Lower lobe of right lung (tissue), 2 donors: Measurements from ENCODE around the gene C9orf78. TPM values are rescaled to one million over a fixed set of nuclear protein-coding genes. Genes with fewer than 3 reads are reported as not detected.

ENCODE experiments used
- ATAC-seq, 2 donors: fragments of 200-7000 bp; cut with Tn5 transposase; one replicate each; pipeline ENCODE4 v1.9.1; 2020 to 2022; ENCODE audit warnings: mild to moderate bottlenecking in 2 of 2, moderate library complexity in 2 of 2
- DNase-seq: peaks from one replicate; pipeline ENCODE4 v3.0.0-alpha.2; 2020
- H3K27ac ChIP-seq: fragments of 200-600 bp; one replicate; pipeline ENCODE4 v1.8.0; 2022
- H3K27me3 ChIP-seq: fragments of 200-600 bp; one replicate; pipeline ENCODE4 v1.8.0; 2022; ENCODE audit warnings: low read depth
- H3K36me3 ChIP-seq: fragments of 200-600 bp; one replicate; pipeline ENCODE4 v1.8.0; 2022; ENCODE audit warnings: mild to moderate bottlenecking
- H3K4me1 ChIP-seq: fragments of 200-600 bp; one replicate; pipeline ENCODE4 v1.8.0; 2022
- H3K4me3 ChIP-seq: fragments of 200-600 bp; one replicate; pipeline ENCODE4 v1.8.0; 2022; ENCODE audit warnings: mild to moderate bottlenecking
- H3K9me3 ChIP-seq: fragments of 200-600 bp; one replicate; pipeline ENCODE4 v1.8.0; 2022
- intact Hi-C: fragments of 100-400 bp; cut with DNase I; formaldehyde crosslinking; loops from one replicate; pipeline ENCODE4 v1.11.0; 2022
- total RNA-seq: library from RNA; stranded (reverse); fragmentation: NEBNext Ultra II Directional; extraction: Animal tissue kit (Norgen Biotek cat#: 25700); gene quantifications from one replicate; pipeline ENCODE4 v1.2.1, GENCODE V29; 2021
- TF ChIP-seq, protein P1 (sequence below): fragments of 200-600 bp; IDR thresholded peaks from one replicate; pipeline ENCODE4 v1.8.0; 2022; ENCODE audit warnings: antibody characterized with exemption, mild to moderate bottlenecking
- donor health status: DM: no; HTN: yes; CAD: no; lungs with severe emphysema.

Gene C9orf78
- total RNA-seq, 1 donor from 2014 or later: 42.0 TPM

DNA sequence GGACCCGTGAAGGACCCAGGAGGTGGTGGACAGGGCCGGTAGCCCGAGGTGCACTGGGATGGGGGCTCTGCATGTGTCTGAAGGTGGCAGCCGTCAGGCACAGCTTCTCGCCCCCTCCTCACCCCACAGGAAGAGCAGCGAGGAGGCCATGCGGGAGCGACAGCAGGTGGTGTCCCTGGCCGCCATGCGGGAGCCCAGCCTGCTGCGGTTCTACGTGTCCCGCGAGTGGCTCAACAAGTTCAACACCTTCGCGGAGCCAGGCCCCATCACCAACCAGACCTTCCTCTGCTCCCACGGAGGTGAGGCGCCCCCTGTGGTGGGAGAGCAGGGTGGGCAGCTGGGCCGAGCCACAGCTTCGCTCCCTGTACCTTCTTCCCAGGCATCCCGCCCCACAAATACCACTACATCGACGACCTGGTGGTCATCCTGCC, 40.1 kb upstream of the C9orf78 start:
- Histone ChIP-seq H3K36me3 (peaks cover 45% of the 10 kb centered on the region), H3K4me3 (no peak overlapping the region), H3K27me3 (no peaks in the 10 kb centered on the region), H3K27ac (no peak overlapping the region), H3K4me1 (no peaks in the 10 kb centered on the region), H3K9me3 (no peaks in the 10 kb centered on the region)
- ATAC-seq (no peak), DNase-seq (no peak)
- TF ChIP-seq, protein P1, sequence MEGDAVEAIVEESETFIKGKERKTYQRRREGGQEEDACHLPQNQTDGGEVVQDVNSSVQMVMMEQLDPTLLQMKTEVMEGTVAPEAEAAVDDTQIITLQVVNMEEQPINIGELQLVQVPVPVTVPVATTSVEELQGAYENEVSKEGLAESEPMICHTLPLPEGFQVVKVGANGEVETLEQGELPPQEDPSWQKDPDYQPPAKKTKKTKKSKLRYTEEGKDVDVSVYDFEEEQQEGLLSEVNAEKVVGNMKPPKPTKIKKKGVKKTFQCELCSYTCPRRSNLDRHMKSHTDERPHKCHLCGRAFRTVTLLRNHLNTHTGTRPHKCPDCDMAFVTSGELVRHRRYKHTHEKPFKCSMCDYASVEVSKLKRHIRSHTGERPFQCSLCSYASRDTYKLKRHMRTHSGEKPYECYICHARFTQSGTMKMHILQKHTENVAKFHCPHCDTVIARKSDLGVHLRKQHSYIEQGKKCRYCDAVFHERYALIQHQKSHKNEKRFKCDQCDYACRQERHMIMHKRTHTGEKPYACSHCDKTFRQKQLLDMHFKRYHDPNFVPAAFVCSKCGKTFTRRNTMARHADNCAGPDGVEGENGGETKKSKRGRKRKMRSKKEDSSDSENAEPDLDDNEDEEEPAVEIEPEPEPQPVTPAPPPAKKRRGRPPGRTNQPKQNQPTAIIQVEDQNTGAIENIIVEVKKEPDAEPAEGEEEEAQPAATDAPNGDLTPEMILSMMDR: no peak
- intact Hi-C loops: no loop called here

DNA sequence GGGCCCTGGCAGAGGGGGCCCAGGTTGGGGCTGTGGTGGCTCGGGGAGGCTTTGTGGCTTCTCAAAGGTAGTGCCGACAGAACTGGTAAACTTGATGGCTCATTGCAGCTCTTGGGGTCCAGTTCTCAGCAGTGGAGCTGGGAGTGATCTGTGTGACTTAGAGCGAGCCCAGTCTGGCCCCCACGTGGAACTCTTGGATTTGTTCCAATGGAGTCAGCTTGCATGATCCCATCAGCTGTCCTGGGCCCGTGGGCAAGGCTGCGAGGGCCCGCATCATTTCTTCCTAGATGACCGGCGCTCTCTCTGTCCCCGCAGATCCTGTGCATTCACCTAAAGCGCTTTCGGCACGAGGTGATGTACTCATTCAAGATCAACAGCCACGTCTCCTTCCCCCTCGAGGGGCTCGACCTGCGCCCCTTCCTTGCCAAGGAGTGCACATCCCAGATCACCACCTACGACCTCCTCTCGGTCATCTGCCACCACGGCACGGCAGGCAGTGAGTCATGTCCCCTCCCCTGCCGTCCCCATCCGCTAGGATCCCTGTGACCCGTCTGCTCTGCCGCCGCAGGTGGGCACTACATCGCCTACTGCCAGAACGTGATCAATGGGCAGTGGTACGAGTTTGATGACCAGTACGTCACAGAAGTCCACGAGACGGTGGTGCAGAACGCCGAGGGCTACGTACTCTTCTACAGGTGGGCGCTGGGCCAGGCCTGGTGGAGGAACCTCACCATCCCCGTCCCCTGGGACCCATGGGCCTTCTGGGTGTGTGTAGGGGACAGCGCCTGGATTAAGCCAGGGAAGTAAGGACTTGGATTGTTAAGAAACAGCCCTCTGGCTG, 39.4 kb upstream of the C9orf78 start:
- H3K27me3 ChIP-seq: no peaks in the 10 kb centered on the region
- TF ChIP-seq, protein P1: no peak
- H3K4me1 ChIP-seq: no peaks in the 10 kb centered on the region
- no peaks in the 10 kb centered on the region for H3K9me3 ChIP-seq
- DNase-seq (no peak), ATAC-seq (no peak)
- no peak overlapping the region for H3K27ac ChIP-seq
- peaks cover 45% of the 10 kb centered on the region for H3K36me3 ChIP-seq
- no peak overlapping the region for H3K4me3 ChIP-seq
- intact Hi-C loops: no loop called here

DNA sequence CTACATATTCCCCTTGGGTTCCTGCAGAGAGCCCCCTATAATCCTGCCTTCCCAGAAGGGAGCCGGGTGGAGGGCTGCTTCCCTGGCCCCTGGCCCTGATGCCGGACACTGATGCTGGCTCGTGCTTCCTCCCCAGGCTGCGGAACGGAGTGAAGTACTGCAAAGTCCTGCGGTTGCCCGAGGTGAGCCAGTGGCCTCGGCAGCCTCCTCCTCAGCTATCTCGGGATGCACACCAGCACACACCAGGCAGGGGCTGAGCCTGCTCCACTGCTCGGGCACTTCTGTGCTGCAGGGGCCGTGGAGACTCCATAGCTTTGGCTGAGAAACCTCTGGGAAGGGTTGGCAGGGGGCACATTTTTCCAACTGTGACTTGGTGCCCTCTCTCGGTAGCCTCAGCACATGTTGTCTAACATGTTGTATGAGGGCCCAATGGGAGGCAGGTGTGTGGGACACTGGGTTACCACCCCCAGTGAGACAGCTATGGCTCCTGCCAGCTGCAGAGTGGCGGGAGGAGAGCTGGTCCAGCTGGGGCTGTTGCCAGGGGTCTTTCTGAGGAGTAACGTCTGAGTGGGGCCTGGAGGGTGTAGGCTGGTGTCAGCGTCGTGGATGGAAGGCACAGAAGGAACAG, 38.6 kb upstream of the C9orf78 start:
- no peak overlapping the region for H3K4me3 ChIP-seq

DNA sequence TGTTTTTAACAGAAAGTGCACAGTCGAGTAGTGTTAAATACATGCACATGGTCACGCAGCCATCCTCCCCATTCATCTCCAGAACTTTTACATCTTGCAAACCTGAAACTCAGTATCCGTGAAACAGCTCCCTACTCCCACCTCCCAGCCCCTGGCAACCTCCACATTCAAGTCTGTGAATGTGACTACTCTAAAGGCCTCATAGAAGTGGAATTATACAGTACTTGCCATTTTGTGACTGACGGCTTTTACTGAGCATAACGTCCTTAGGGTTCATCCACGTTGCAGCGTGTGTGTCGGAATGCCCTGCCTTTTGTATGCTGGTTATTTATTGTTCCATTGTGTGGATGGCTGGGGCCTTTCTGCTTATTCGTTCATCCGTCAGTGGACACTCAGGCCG, 36.0 kb upstream of the C9orf78 start:
- TF ChIP-seq, protein P1: no peak
- Histone ChIP-seq H3K27ac (no peak overlapping the region), H3K4me1 (no peaks in the 10 kb centered on the region), H3K27me3 (no peaks in the 10 kb centered on the region), H3K36me3 (peaks cover 47% of the 10 kb centered on the region), H3K4me3 (no peak overlapping the region), H3K9me3 (no peaks in the 10 kb centered on the region)
- DNase-seq (no peak), ATAC-seq (no peak)
- intact Hi-C loops: no loop called here

More for the DNA sequence above, 38.6 kb upstream of the C9orf78 start:
- H3K9me3 ChIP-seq: no peaks in the 10 kb centered on the region
- no peak overlapping the region for H3K27ac ChIP-seq
- TF ChIP-seq, protein P1: no peak
- DNase-seq (no peak), ATAC-seq (no peak)
- H3K4me1 ChIP-seq: no peaks in the 10 kb centered on the region
- intact Hi-C loops: no loop called here
- no peaks in the 10 kb centered on the region for H3K27me3 ChIP-seq
- peaks cover 48% of the 10 kb centered on the region for H3K36me3 ChIP-seq

DNA sequence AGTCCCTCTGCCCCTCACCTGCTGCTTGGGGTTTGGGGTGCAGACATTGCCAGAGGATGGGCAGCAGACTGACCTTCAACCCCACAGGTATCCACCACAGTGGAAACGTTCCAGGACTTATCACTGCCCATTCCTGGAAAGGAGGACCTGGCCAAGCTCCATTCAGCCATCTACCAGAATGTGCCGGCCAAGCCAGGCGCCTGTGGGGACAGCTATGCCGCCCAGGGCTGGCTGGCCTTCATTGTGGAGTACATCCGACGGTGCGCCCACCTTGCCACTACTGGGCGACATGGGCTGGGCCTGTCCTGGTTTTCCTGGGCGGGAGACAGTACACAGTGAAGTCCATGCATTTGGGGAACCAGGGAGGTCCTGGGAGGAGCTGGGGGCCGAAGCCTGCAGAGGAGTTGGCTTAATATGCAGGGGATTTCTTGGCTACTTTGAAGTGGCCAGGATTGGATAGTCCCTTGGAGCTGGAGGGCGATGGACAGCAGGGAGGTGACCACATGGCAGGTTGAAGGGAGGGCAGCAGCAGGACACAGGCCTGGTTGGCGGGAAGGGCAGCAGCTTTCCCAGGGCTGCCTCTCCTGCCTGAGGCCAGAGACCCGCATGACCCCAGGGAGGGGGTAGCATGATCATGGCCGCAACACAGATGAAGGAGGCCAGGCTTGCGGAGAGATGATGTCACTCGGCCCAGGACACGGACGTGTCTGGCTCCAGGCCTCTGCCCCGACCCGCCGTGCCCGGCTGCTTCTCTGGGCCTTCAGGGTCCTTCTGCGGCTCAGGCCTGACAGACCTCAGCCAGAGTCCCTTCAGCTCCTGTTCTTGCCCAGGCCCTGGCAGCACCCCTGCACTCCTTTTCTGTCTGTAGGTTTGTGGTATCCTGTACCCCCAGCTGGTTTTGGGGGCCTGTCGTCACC, 34.8 kb upstream of the C9orf78 start:
- ATAC-seq: no peak
- Histone ChIP-seq H3K9me3 (no peaks in the 10 kb centered on the region), H3K27me3 (no peaks in the 10 kb centered on the region), H3K4me1 (no peaks in the 10 kb centered on the region), H3K27ac (peak overlapping the region; percentile 22), H3K36me3 (peaks cover 47% of the 10 kb centered on the region), H3K4me3 (no peak overlapping the region)
- intact Hi-C loops: no loop called here
- no peak for DNase-seq
- TF ChIP-seq, protein P1: no peak
